HG02798 (cell line): ENCODE measurements around the gene TOPORS.
"Not testable (repeated sequence)": the region's sequence is repeated elsewhere in the genome, so short reads cannot be mapped to it uniquely, and the experiment has no call there.

Experiments used
- ATAC-seq: cut with Tn5 transposase; IDR thresholded peaks from one replicate; pipeline ENCODE4 v1.9.1; 2021; ENCODE audit warnings: mild to moderate bottlenecking; ENCODE audit not compliant: unreplicated experiment, poor library complexity

The TOPORS gene

DNA sequence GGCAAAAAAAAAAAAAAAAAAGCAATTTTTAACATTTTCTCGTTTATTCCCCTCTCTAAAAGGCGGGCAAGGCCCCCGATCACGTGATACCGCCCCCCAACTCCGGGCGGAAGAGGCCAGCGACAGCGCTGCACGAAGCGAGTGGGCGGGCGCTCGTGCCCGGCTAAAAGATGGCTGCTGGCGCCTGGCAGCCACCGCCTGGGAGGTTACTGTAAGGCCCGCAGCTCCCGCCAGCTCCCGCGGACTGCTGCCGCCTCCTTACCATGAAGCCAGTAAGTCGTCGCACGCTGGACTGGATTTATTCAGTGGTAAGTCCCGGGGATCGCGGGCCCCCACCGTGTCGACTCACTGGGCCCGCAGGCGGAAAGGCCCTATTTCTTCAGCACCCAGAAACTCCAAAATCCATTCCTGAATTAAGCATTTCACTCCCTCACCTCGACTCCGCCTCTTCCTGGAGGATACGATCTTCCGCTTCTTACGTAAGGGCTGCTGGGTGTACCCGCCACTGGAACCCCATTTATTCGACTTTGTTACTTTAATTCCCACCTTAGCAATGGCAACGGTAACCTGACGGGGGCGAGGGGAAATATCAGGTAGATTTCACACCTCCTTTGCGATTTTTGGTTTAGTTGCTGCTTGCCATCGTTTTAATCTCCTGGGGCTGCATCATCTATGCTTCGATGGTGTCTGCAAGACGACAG is at the start of gene TOPORS, which contains the start of gene SMIM27:
TOPORS (minus strand) TSS at position 415 of the 701 bp plus-strand sequence; CDS start at position 265, 150 bp downstream.
SMIM27 (plus strand) TSS at position 156 of the 701 bp plus-strand sequence; CDS start at position 264, 108 bp downstream.
- ATAC-seq: peak; percentile 82

DNA sequence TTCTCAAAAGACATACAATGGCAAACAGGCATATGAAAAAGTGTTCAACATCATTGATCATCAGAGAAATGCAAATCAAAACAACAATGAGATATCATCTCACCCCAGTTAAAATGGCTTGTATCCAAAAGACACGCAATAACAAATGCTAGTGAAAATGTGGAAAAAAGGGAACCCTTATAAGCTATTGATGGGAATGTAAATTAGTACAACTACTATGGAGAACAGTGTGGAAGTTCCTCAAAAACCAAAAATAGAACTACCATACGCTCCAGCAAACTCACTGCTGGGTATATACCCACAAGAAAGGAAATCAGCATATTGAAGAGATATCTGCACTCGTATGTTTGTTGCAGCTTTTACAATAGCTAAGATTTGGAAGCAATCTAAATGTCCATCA is 46.6 kb upstream of the TOPORS start:
- ATAC-seq: not testable (repeated sequence)

DNA sequence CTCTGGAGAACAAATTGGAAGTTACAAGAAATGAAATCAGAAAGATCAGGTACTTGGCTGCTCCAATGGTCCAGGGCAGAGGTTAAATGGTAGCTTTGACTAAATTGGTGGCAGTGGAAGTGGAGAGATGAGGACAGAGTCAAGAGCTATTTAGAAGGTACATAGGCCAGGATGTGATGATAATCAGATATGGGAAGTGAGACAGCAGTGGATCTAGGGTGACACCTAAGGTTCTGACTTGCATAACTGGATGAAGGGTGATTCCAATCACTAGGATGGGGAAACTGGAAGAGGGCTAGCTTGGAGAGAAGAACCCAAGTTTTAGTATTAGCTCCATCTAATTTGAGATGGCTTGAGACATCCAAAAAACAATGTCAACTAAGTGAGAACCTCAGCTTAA is 44.5 kb upstream of the TOPORS start:
- ATAC-seq: no peak

DNA sequence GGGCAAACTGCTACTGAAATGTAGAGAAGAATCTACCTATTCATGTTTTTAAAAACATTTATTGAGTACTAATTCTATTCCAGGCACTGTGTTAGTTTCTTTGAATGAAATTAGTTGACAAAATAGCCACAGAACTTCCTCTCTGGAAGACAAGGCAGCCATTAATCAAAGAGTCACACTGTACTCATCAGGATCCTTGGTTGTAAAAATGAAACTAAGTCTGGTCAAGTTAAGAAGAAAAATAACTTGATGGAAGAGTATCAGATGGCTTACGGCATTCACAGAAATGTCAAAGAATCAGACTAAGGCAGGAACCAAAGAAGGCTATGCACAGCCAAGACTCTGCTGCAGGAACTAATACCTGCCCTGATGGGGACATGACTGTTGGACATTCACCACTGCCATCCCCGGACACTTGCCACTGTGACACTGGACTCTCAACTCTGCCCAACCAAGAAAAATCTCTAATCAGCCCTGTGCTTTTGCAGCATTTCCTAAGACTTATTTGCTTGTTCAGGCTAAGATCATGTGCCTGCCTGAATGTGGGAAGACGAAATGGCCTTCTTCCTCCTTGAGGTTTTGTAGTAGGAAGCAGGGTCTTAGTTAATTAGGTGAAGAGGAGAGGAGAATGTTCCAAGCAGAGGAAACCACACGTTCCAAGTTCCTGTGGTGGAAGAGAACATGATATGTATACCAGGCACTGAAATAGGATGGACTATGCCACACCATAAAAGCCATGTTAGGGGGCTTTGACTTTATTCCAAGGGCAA is 43.9 kb upstream of the TOPORS start:
- ATAC-seq: no peak

DNA sequence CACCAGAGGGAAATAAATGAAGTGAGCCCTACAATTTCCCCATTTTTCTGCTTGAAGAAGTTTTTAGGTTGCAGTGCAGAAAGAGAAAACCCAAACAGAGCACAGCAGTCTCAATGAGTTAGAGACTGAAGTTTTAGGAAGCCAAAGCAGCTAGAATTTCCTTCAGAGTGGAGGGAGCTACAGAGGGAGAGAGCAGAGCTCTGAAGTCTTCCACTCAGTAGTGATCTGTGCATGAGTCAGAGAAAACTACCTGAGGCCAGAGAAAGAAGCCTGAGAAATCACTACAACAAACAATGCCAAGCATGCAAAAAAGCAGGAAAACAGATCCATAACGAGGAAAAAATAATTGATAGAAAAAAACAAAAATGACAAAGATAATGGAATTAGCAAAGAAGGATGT is 38.5 kb upstream of the TOPORS start:
- no peak for ATAC-seq

DNA sequence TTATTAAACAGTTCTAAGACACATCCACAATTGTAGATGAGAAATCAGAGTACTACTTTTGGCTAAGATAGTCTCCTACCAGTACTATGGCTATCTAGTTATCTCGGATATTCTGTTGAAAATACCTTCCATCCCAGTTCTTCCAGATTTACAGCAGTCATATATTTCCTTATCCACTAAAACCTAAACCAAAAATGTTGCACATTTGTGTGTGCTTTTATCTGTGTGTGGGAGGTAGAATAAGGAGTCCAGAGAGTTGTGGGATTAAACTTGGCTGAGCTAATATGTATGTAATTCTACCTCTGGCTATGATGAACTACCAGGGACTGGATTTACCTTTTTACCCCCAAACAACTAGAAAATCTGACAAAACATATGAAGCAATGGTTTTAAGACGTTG is 38.1 kb upstream of the TOPORS start:
- no peak for ATAC-seq

DNA sequence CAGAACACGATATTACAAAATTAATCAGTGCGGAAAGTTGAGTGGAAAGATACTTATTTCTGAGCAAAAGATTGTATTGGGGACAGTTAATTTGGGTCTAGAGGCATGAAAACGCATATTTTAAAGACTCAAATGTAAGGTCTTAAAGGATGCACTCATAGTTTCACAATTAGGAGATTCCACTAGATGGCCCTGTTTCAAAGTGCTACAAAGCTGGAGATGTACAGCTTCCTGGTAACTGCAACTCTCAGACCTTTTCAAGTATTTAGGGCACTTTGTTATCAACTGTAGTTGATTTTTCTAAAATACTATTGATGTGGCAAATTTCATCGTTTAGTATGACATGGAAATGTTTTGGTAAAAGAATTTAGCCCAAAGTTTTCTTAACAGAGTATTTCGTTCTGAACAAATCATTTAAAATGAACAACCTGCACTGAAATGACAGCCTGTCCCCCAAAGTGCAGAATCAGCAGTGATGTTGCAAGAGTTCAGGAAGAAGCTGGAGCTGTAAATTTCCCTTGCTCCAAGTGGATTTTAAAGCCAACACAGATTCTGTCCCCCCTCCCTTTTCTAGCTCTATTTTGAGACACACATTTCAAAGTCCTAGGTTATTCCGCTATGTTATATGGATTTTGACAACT is 36.8 kb upstream of the TOPORS start:
- ATAC-seq: no peak

DNA sequence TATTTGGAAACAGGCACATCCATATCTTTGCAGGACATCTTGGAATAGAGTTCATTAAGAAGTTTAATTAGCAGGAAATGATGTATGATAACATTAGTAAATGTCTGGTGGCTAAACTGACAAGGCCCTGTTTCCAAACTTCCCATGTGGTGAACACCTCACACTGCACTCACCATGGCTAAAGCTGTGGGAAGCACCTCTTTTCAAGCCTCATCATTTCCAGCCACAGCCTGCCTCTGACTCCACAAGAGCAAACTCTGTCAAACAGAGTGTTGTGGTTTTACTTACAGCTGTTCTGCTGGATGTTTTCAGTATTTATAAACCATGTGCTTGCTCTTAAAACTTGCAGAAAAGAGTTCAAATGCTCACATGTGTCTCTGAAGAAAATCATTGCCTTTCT is 35.5 kb upstream of the TOPORS start:
- peak; percentile 69 for ATAC-seq

DNA sequence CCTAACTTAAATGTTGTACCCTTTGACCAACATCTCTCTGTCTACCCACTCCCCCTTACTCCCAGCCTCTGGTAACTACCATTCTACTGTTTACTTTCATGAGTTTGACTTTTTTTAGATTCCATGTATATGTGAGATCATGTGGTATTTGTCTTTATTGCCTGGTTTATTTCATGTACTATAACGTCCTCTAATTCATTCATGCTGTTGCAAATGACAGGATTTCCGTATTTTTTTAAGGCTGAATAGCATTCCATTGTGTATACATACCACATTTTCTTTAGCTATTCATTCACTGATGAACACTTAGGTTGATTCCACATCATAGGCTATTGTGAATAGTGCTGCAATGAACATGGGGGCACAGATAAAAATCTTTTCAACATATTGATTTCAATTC is 32.4 kb upstream of the TOPORS start:
- ATAC-seq: no peak

DNA sequence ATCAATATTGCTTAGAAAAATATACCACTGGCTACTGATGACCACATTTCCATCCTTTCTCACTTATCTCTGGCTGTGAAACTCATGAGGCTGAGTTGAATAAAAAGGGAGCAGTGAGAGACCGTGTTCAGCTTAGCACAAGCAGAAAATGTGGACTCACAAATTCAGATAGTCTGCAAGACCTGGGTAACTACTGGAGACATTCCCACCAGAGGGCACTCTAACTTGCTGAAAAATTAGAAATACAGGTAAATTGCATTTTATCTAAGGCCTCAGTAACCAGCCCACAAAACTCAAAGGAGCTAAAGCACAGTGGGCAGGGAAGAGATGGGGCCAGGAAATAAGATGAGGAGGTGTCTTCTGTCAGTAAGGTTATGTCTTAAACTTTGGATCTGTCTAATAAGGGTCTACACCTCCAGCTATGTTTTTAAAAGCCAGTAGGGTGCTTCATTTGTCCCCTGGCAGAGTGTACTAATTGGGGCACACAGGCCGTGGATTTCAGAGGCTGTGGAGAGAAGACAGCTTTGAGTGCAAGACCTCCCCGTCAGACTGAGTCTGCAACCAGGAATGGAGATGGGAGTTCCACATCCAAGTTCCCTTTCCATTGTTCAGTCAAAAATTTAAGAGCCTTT is 29.2 kb upstream of the TOPORS start:
- ATAC-seq: peak; percentile 48

DNA sequence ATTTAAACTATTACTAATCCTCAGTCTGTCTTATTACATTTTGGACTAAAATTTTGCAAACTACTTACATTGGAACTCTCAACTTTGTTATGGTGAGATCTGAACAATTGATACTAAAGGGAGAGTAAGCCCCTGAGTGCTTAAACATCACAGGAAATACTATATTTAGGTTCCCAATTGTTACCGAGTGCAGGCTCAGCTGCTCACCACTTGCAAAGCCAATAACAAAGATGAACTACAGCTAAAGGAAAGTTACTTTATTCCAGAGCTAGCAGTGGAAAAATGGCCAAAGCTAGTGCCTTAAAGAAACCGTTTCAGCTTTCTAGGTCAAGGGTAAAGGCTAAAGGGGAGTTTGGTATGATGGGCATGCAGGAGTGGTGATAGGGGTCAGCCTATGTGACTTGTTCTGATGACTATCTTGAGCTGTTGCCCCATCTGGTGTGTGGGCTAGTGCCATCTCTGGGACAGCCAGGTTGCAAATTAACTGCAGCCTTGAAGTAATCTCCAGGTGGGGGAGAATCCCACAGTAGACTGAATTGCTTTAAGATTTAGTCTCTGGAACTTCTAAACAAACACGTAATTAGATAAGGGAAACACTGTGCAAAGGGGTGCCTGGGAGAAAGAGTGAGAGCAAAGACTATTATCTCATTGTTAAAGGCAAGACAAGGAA is 28.4 kb upstream of the TOPORS start:
- no peak for ATAC-seq

DNA sequence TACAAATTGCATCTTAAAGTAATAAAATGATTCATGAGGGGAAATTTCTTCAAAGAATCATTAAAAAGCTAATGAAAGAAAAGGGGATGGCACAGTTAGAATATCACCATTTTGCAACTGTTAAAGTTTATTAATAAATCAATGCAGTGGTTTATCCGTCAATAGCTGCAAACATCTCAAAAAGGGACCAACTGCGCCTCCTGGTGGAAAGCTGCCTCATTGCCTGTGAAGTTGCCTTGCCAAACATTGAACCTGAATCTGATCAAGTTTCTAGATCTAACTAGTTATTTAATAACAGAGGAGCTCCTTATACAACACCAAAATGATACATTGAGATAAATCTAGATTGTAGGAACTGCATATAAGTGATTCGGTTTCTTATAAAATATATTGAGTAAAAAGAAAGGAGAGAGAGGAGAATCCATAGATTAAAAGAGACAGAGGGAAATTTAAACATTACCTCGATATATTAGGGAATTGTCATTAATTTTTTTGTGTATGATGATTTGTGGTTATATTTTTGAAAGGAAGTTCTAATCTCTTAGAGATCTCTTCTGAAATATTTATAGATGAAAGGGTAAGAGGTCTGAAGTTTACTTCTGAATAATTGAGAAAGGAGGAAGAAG is 27.4 kb upstream of the TOPORS start:
- peak; percentile 51 for ATAC-seq

DNA sequence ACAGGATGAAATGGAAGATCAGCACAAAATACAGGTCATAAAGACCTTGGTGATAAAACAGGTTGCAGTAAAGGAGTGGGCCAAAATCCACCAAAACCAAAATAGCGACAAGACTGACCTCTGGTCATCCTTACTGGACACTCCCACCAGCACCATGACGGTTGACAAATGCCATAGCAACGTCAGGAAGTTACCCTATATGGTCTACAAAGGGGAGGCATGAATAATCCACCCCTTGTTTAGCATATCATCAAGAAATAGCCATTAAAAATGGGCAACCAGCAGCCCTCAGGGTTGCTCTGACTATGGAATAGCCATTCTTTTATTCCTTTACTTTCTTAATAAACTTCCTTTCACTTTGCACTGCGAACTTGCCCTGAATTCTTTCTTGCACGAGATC is 26.6 kb upstream of the TOPORS start:
- no peak for ATAC-seq

DNA sequence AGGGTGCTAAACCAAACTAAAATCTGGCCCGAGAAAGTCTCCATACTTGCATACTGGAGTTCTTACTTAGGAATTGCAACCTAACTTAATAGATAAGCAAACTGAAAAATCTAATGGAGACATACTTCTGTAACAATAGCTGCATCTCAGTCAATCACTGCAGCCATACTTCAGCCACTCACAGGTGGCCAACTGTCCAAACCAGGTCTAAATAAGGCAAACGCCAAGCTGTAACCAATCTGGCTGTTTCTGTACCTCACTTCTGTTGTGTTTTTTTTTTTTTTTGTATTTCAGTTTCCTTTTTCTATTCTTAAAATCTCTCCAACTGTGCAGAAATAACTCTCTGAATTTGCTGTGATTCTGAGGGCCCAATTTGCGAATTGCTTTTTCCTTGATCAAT is 24.9 kb upstream of the TOPORS start:
- no peak for ATAC-seq

DNA sequence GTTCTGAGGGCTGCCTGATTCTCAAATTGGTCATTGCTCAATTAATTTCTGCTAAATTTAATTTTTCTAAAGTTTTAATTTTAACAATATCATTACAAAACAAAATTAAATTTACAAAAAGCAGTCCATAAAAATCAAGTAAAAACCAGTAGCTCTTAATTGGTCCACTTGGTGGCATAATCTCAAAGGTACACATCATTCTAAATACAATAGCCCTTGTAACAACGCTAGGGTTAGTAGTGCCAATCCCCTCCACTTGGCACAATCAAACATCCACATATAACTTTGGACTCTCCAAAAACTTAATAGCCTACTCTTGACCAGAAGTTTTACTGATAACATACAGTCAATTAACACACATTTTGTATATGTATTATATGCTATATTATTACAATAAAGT is 22.5 kb upstream of the TOPORS start:
- no peak for ATAC-seq

DNA sequence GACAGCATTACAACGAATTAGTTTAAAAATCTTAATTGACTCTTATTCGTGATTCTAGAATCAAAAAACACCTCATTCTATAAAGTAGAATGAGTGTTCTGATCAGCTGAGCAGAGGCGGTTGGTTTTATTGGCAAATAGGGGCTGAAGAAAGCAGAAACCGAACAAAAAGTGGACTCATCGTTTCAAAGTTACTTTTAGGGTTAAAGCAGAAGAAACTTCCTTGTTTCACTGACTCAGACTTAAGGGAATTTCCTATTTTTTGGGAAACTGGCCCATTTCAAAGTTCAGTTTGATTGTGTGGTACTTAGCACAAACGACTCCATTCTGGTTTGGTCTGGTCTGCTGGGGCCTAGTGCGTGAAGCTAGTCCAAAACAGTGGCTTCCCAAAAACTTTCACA is 21.4 kb upstream of the TOPORS start:
- ATAC-seq: no peak

DNA sequence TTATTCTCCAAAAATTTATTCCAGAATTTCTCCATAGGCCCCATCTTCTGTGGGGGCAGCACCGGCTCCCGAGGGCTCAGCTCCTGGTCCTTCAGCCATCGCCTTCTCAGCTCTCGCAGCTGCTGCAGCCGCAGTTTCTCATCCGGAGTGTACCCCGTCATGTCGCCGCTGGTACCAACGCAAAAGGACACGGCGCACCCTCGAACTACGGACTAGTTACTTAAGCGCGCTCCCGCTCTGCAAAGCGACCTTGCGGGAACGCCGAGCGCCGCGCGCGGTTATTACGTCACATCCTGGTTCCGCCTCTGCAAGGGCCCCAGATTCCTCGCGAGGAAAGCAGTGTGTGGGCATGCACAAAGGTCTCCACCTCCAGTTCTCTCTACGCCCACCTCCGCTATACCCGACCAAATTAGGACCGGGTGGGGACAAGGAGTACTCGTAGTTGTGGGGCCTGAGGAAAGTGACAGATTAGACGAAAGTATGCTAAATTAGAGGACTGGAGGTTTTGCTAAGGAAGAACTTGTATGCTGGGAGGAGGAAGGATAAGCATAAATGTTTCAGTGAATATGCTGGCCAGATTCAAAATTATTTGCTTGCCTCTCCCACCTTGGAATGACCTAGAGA is 20.6 kb upstream of the TOPORS start, which contains the start of gene NDUFB6:
NDUFB6 (minus strand) TSS at position 260 of the 624 bp plus-strand sequence; CDS start at position 161, 99 bp downstream.
- peak; percentile 87 for ATAC-seq

DNA sequence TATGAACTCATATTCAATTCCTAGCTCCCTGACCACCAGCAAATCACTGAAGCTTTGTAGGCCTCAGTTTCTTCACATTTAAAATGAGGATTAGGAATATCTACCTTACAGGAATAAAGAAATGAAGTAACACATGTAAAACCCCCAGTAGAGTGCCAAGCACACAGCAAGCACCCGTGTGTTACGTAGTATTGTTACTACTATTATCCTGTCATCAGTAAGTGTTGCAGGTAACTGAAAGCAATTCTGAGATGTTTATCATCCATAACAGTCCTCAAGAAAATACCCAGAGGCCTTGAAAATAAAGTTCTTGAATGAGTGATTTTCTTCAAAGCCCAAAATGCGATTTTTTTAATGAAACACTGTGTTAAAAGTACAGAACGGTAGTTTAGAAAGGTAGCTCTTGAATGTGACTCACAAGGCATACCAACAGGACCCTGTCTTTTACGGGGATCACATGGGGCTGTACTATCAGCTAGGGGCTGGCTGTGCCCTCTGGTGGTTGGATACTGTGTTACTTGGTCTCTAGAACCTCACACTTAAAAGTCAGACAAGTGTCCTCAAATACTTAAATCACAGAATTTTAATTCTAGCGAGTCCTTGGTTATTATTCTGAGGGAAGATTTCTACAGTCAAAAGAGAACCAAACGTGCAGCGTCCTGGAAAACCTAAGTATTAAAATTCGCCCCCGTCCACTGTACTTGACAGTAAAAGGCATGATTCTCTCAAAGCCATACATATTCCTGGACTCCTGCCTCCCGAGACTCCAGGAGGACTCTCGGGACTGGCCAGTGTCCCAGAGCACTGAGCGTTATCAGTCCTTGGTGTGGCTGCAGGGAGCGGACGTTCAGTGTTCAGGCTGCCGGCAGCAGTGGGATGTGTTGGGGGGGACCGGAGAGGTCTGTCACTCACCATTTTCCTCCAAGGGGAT is 19.8 kb upstream of the TOPORS start:
- peak; percentile 89 for ATAC-seq
